NT2/D1 (cell line): ENCODE measurements around the gene SIK2.

Experiments used
- YY1 ChIP-seq: IDR thresholded peaks from 2 replicates; pipeline ENCODE4 v1.6.1; 2011; ENCODE audit not compliant: insufficient read length, insufficient read depth
- ZNF274 ChIP-seq: IDR thresholded peaks from 2 replicates; pipeline ENCODE4 v1.6.1; 2011; ENCODE audit warnings: mild to moderate bottlenecking, low read depth, low read length

DNA sequence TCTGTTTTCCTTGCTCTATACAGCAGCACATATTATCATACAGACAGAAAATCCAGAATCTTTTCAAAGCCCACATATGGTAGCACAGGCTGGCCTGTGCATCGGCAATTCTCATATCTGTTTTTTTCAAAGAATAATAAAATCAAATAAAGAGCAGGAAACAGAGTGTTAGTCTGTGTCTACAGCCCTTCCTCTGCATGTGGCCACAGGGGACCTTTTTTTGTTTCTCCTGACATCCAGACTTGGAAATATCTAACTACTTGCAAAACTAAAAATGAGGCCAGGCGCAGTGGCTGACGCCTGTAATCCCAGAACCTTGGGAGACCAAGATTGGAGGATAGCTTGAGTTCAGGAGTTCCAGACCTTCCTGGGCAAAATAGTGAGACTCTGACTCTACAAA, 41.4 kb upstream of the SIK2 start:
- TF ChIP-seq YY1, result no peak
- no peak for TF ChIP-seq ZNF274
